OCI-LY7 (cell line): ENCODE data around the gene MICB. TPM values are rescaled to one million over a fixed set of nuclear protein-coding genes. Genes with fewer than 3 reads are reported as not detected.
"Not testable (repeated sequence)": the region's sequence is repeated elsewhere in the genome, so short reads cannot be mapped to it uniquely, and the experiment has no call there.

Source experiments
- BruUV-seq: library from RNA; stranded (reverse); fragments of 400-500 nt; replicated peaks from 2 replicates; lab custom pipeline; 2021; lab: Mats Ljungman, UMichigan
- CTCF ChIA-PET: fragments of 300-600 bp; sonication (Branson Sonifier 250); formaldehyde crosslinking; loops from one replicate; lab custom pipeline; 2022; ENCODE audit warnings: antibody characterized with exemption; ENCODE audit not compliant: unreplicated experiment; lab: Charles Lee
- POLR2A ChIA-PET: fragments of 300-600 bp; sonication (Branson Sonifier 250); formaldehyde crosslinking; loops from one replicate; lab custom pipeline; 2022; ENCODE audit warnings: antibody characterized with exemption; lab: Charles Lee
- DNase-seq: peaks from one replicate; pipeline ENCODE4 v3.0.0-alpha.2; 2015; ENCODE audit warnings: low spot score
- H2AFZ ChIP-seq: fragments of 200-600 bp; sonication (generic), shearing (Covaris generic); 2 replicates; pipeline ENCODE4 v1.6.1; 2014; ENCODE audit warnings: mild to moderate bottlenecking, antibody characterized with exemption, low read length, moderate library complexity
- H3K27ac ChIP-seq: fragments of 200-600 bp; sonication (generic); 2 replicates; pipeline ENCODE4 v1.5.1; 2014; ENCODE audit warnings: mixed run types, low read depth, mild to moderate bottlenecking, moderate library complexity, low read length, inconsistent platforms; ENCODE audit not compliant: poor library complexity, severe bottlenecking
- H3K36me3 ChIP-seq: fragments of 200-600 bp; sonication (generic); 2 replicates; pipeline ENCODE4 v1.6.1; 2014; ENCODE audit warnings: mild to moderate bottlenecking, antibody characterized with exemption, low read length, moderate library complexity, mixed read lengths; ENCODE audit not compliant: insufficient read depth
- H3K4me1 ChIP-seq: fragments of 200-600 bp; sonication (generic); 2 replicates; pipeline ENCODE4 v1.5.1; 2014; ENCODE audit warnings: mild to moderate bottlenecking, low read length; ENCODE audit not compliant: insufficient read depth, poor library complexity, severe bottlenecking
- H3K4me2 ChIP-seq: fragments of 200-600 bp; sonication (generic); 2 replicates; pipeline ENCODE4 v1.6.1; 2014; ENCODE audit warnings: mild to moderate bottlenecking, low read length
- H3K4me3 ChIP-seq: fragments of 200-600 bp; sonication (generic); 2 replicates; pipeline ENCODE4 v1.5.1; 2014; ENCODE audit warnings: mild to moderate bottlenecking, low read depth, low read length; ENCODE audit not compliant: poor library complexity, severe bottlenecking
- H3K79me2 ChIP-seq: fragments of 200-600 bp; sonication (generic); 2 replicates; pipeline ENCODE4 v1.6.1; 2016; ENCODE audit warnings: low read depth, mild to moderate bottlenecking, low read length, moderate library complexity, mixed read lengths; ENCODE audit not compliant: insufficient read depth
- H3K9me2 ChIP-seq: fragments of 200-600 bp; sonication (generic); 2 replicates; pipeline ENCODE4 v1.6.1; 2016; ENCODE audit warnings: mild to moderate bottlenecking, low read length, mixed read lengths; ENCODE audit not compliant: insufficient read depth
- H3K9me3 ChIP-seq: fragments of 200-600 bp; sonication (generic); 2 replicates; pipeline ENCODE4 v1.6.1; 2014; ENCODE audit warnings: mild to moderate bottlenecking, mixed run types, low read length, mixed read lengths
- H4K20me1 ChIP-seq: fragments of 200-600 bp; sonication (generic); 2 replicates; pipeline ENCODE4 v1.6.1; 2014; ENCODE audit warnings: mild to moderate bottlenecking, antibody characterized with exemption, low read length, moderate library complexity, mixed read lengths; ENCODE audit not compliant: insufficient read depth
- CTCF ChIP-seq: fragments of 200-600 bp; sonication (generic); conservative IDR thresholded peaks from 2 replicates; pipeline ENCODE4 v1.5.1; 2014; ENCODE audit warnings: mild to moderate bottlenecking, antibody characterized with exemption, low read length, moderate library complexity, mixed read lengths
- EZH2phosphoT487 ChIP-seq: fragments of 200-600 bp; sonication (generic); IDR thresholded peaks from 2 replicates; pipeline ENCODE4 v1.6.1; 2018; ENCODE audit warnings: low read depth, borderline replicate concordance, mild to moderate bottlenecking, mixed run types, antibody characterized with exemption, low read length, moderate library complexity, mixed read lengths
- intact Hi-C: fragments of 100-400 bp; cut with micrococcal nuclease; formaldehyde crosslinking; loops from one replicate; pipeline ENCODE4 v1.10.0; 2022; ENCODE audit not compliant: unreplicated experiment
- total RNA-seq, 2 experiments: library from RNA; depleted of rRNA in 1 of 2; stranded (reverse); fragments of >200 nt in 1 of 2; shearing (Covaris generic) in 1 of 2; gene quantifications; 2 replicates each; pipeline ENCODE4 v1.2.3, GENCODE V29; 2014 to 2022

Gene MICB
- total RNA-seq, 2 experiments from 2014 or later: 26.3 to 32.4 TPM

- intact Hi-C loops: loop anchor here (1.0 kb wide), 1 partner anchor 47 kb away; no protein-coding TSS in a partner anchor
Measured at GRCh38 chr6:31551371-31551770, 53.4 kb downstream of the MICB start.

DNA sequence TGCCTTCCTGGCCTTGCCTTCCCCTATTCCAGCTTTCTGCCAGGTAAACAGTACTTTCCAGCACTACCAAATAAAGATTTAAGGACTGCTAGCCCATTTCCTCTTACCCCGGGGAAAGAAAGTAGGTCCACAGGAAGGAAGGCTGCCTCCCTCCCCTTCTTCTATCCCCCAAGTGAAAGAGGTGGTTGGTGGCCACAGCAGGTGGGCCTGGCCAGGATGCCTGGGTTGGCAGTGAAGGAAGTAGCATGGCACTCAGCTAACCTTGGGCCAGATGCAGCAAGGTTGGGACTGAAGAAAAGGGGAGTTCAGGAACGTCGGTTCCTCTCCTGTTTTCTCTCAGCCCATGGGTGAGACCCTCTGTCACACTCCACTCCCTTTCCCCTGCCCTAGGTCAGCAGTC is 58.4 kb downstream of the MICB start:
- no peak for DNase-seq
- ChIA-PET POLR2A (no interaction called here), CTCF (interaction anchor here (0.5 to 1.4 kb wide), 3 partner anchors 18 to 62 kb away, joined by 3 to 4 read pairs (median 3); no protein-coding TSS in a partner anchor)
- Histone ChIP-seq H3K4me3 (no peak overlapping the region), H3K9me2 (no peaks in the 10 kb centered on the region), H3K27ac (no peak overlapping the region), H3K4me1 (peaks cover 65% of the 10 kb centered on the region), H3K79me2 (no peaks in the 10 kb centered on the region), H3K4me2 (peak overlapping the region; percentile 36; the same call in 1 of the 2 replicates), H2AFZ (no peak overlapping the region), H3K9me3 (no peaks in the 10 kb centered on the region), H4K20me1 (no peaks in the 10 kb centered on the region), H3K36me3 (peaks cover 45% of the 10 kb centered on the region)
- TF ChIP-seq CTCF (no peak), EZH2phosphoT487 (no peak)
- intact Hi-C loops: no loop called here
- BruUV-seq: no TSS peak

More at GRCh38 chr6:31551371-31551770, 53.4 kb downstream of the MICB start:
- H3K4me2 ChIP-seq: 0 out of 2 replicates have a peak overlapping the region, but pooled peaks have one; percentile 24
- H3K4me3 ChIP-seq, BruUV-seq, H3K9me2 ChIP-seq, H2AFZ ChIP-seq, H4K20me1 ChIP-seq, H3K27ac ChIP-seq, H3K9me3 ChIP-seq: not testable (repeated sequence)
- peaks cover 46% of the 10 kb centered on the region for H3K4me1 ChIP-seq
- peak; percentile 81 for TF ChIP-seq CTCF
- ChIA-PET CTCF (interaction anchor here (0.7 to 2.5 kb wide), 7 partner anchors 9 to 47 kb away, joined by 3 to 32 read pairs (median 4); partner anchors contain the start of gene NCR3), POLR2A (interaction anchor here (0.8 to 3.2 kb wide), 9 partner anchors 9 to 109 kb away, joined by 3 to 34 read pairs (median 4); partner anchors contain the start of genes BAG6 and C6orf47)
- H3K79me2 ChIP-seq: peaks cover 16% of the 10 kb centered on the region
- DNase-seq: peak; percentile 67
- peaks cover 43% of the 10 kb centered on the region for H3K36me3 ChIP-seq
